HepG2 (cell line): ENCODE data around the gene MFAP3L. TPM values are rescaled to one million over a fixed set of nuclear protein-coding genes. Genes with fewer than 3 reads are reported as not detected.
A peak's percentile ranks its signal among the peaks of the same experiment; 100 is the strongest.

Experiments used
- ARNTL ChIP-seq: sonication (generic); formaldehyde crosslinking; IDR thresholded peaks from 2 replicates; pipeline ENCODE4 v1.4.0; 2020; ENCODE audit warnings: mild to moderate bottlenecking, missing genetic modification reagents
- ATF1 ChIP-seq: IDR thresholded peaks from 2 replicates; pipeline ENCODE4 v1.6.1; 2016; ENCODE audit warnings: mild to moderate bottlenecking, control low read depth
- FOXC1 ChIP-seq: sonication (generic); formaldehyde crosslinking; IDR thresholded peaks from 2 replicates; pipeline ENCODE4 v1.8.0; 2022; ENCODE audit warnings: mild to moderate bottlenecking, missing genetic modification reagents, borderline replicate concordance
- FOXK2 ChIP-seq: fragments of 450-650 bp; IDR thresholded peaks from 2 replicates; pipeline ENCODE4 v1.6.1; 2016
- HMG20A ChIP-seq: IDR thresholded peaks from 2 replicates; pipeline ENCODE4 v1.6.1; 2016; ENCODE audit warnings: borderline replicate concordance
- KLF9 ChIP-seq: IDR thresholded peaks from 2 replicates; pipeline ENCODE4 v1.6.1; 2016; ENCODE audit warnings: low read depth
- NFE2 ChIP-seq: sonication (generic); formaldehyde crosslinking; IDR thresholded peaks from 2 replicates; pipeline ENCODE4 v1.4.0; 2020; ENCODE audit warnings: missing genetic modification reagents
- NR1H2 ChIP-seq: sonication (generic); formaldehyde crosslinking; IDR thresholded peaks from 2 replicates; pipeline ENCODE4 v1.8.1; 2022; ENCODE audit warnings: low read depth, missing genetic modification reagents, borderline replicate concordance
- PCBP1 ChIP-seq: fragments of 200-400 bp; formaldehyde crosslinking; IDR thresholded peaks from 2 replicates; pipeline ENCODE4 v1.6.1; 2017; ENCODE audit warnings: mild to moderate bottlenecking, low read depth, low read length, borderline replicate concordance
- RARG ChIP-seq: sonication (generic); formaldehyde crosslinking; IDR thresholded peaks from 2 replicates; pipeline ENCODE4 v1.4.0; 2020; ENCODE audit warnings: low read depth, mild to moderate bottlenecking, missing genetic modification reagents
- SRF ChIP-seq: IDR thresholded peaks from 2 replicates; pipeline ENCODE4 v1.6.1; 2011; ENCODE audit warnings: mild to moderate bottlenecking, low read depth, low read length, moderate library complexity
- TAF1 ChIP-seq: sonication (generic); formaldehyde crosslinking; IDR thresholded peaks from 2 replicates; pipeline ENCODE4 v1.4.0; 2020; ENCODE audit warnings: missing genetic modification reagents
- ZBTB38 ChIP-seq: sonication (generic); formaldehyde crosslinking; IDR thresholded peaks from 2 replicates; pipeline ENCODE4 v1.5.1; 2020; ENCODE audit warnings: mild to moderate bottlenecking, missing genetic modification reagents
- ZFX ChIP-seq: sonication (generic); formaldehyde crosslinking; IDR thresholded peaks from 2 replicates; pipeline ENCODE4 v1.4.0; 2020; ENCODE audit warnings: mild to moderate bottlenecking, low read depth, missing genetic modification reagents, moderate library complexity
- ZNF136 ChIP-seq: sonication (generic); formaldehyde crosslinking; IDR thresholded peaks from 2 replicates; pipeline ENCODE4 v1.8.1; 2022; ENCODE audit warnings: low read depth, mild to moderate bottlenecking, moderate library complexity, missing genetic modification reagents
- ZNF256 ChIP-seq: sonication (generic); formaldehyde crosslinking; conservative IDR thresholded peaks from 2 replicates; pipeline ENCODE4 v1.4.0; 2020; ENCODE audit warnings: missing genetic modification reagents
- ZNF616 ChIP-seq: sonication (generic); formaldehyde crosslinking; IDR thresholded peaks from 2 replicates; pipeline ENCODE4 v1.5.0; 2020; ENCODE audit warnings: low read depth, mild to moderate bottlenecking, missing genetic modification reagents
- polyA plus RNA-seq, 8 experiments: library from polyadenylated mRNA; depleted of rRNA in 3 of 8; stranded (reverse) in 7 of 8; unstranded in 1 of 8; fragments of >200 nt; fragmentation: Illumina TruSeq in 4 of 8; extraction: Trizol in 4 of 8; gene quantifications; 2 replicates each; pipeline versions ENCODE4 v1.2.1 to v1.2.3, GENCODE V29; 2011 to 2016; ENCODE audit warnings: low read depth in 4 of 8, missing spikeins in 1 of 8, mixed read lengths in 1 of 8; ENCODE audit not compliant: insufficient read depth in 1 of 8
- total RNA-seq, 5 experiments: library from RNA; depleted of rRNA; stranded (reverse); fragments of >200 nt; fragmentation: Illumina TruSeq; extraction: Trizol; gene quantifications; 2 replicates each; pipeline ENCODE4 v1.2.3, GENCODE V29; 2016; ENCODE audit warnings: low read depth in 1 of 5
- TF ChIP-seq, protein P1 (sequence below): sonication (generic); formaldehyde crosslinking; IDR thresholded peaks from 2 replicates; pipeline ENCODE4 v1.4.0; 2020; ENCODE audit warnings: missing genetic modification reagents, borderline replicate concordance
- TF ChIP-seq, protein P2 (sequence below): IDR thresholded peaks from 2 replicates; pipeline ENCODE4 v1.6.1; 2016
- TF ChIP-seq, protein P3 (sequence below): sonication (generic); formaldehyde crosslinking; IDR thresholded peaks from 2 replicates; pipeline ENCODE4 v1.4.0; 2020; ENCODE audit warnings: missing genetic modification reagents
- TF ChIP-seq, protein P4 (sequence below): sonication (generic); formaldehyde crosslinking; IDR thresholded peaks from 2 replicates; pipeline ENCODE4 v1.5.0; 2020; ENCODE audit warnings: missing genetic modification reagents
- TF ChIP-seq, protein P5 (sequence below): sonication (generic); formaldehyde crosslinking; IDR thresholded peaks from 2 replicates; pipeline ENCODE4 v1.8.0; 2022; ENCODE audit warnings: mild to moderate bottlenecking, missing genetic modification reagents; ENCODE audit not compliant: insufficient replicate concordance

The MFAP3L gene
- total and polyA plus RNA-seq, 2 of the 13 experiments (the other 11 are each of a cell fraction or from before 2014, with no cell fraction given) = 1.5 to 3.6 TPM

DNA sequence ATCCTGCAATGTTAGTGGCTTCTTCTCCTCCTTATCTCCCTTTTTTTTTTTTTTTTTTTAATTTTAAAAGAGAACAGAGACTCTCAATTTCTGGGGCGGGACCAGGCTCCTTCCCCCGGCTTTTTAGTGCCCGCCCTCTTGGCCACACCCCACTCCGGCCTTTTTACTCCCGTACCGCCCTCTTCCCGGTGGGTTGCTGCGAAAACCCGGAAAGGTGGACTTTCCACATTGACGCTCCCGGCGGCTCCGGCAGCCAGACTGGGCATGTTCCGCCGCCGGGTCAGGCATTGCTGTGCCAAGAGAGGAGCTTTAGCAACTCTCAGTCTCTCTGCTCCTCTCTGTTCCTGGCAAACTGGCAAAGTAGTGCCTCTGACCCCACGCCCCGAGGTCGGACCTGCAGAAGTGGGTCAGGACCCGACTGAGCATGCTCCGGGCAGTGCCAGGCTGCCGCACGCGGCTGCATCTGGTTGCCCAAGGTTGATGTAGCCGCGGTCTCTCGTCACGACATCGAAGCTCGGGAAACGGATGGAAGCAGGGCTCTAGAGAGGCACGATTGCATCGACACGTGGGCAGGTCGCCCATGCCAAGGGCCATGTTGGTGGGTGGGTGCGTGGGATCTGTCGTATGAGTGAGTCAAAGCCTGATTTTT is 1.1 kb upstream of the MFAP3L start (continued):
- TF ChIP-seq, protein P1, sequence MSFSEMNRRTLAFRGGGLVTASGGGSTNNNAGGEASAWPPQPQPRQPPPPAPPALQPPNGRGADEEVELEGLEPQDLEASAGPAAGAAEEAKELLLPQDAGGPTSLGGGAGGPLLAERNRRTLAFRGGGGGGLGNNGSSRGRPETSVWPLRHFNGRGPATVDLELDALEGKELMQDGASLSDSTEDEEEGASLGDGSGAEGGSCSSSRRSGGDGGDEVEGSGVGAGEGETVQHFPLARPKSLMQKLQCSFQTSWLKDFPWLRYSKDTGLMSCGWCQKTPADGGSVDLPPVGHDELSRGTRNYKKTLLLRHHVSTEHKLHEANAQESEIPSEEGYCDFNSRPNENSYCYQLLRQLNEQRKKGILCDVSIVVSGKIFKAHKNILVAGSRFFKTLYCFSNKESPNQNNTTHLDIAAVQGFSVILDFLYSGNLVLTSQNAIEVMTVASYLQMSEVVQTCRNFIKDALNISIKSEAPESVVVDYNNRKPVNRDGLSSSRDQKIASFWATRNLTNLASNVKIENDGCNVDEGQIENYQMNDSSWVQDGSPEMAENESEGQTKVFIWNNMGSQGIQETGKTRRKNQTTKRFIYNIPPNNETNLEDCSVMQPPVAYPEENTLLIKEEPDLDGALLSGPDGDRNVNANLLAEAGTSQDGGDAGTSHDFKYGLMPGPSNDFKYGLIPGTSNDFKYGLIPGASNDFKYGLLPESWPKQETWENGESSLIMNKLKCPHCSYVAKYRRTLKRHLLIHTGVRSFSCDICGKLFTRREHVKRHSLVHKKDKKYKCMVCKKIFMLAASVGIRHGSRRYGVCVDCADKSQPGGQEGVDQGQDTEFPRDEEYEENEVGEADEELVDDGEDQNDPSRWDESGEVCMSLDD = no peak
- TF ChIP-seq ZNF616 (CRISPR knock-in tag) (peak; percentile 82; the same call in 1 of the 2 replicates), RARG (no peak), FOXC1 (CRISPR knock-in tag) (peak; percentile 79; the same call in 1 of the 2 replicates), ZNF136 (CRISPR knock-in tag) (peak; percentile 80; the same call in 1 of the 2 replicates), NR1H2 (CRISPR knock-in tag) (peak; percentile 56; the same call in 1 of the 2 replicates), ZBTB38 (CRISPR knock-in tag) (peak; percentile 77), KLF9 (CRISPR knock-in tag) (no peak), ZNF256 (CRISPR knock-in tag) (peak; percentile 59), ZFX (peak; percentile 11; the same call in 1 of the 2 replicates), HMG20A (CRISPR knock-in tag) (no peak), ARNTL (CRISPR knock-in tag) (0 out of 2 replicates have a peak, but pooled peaks have one; percentile 25), FOXK2 (no peak), PCBP1 (0 out of 2 replicates have a peak, but pooled peaks have one; percentile 58), NFE2 (CRISPR knock-in tag) (no peak), SRF (no peak), TAF1 (peak; percentile 29; the same call in 1 of the 2 replicates), ATF1 (CRISPR knock-in tag) (no peak)
- TF ChIP-seq, protein P2, sequence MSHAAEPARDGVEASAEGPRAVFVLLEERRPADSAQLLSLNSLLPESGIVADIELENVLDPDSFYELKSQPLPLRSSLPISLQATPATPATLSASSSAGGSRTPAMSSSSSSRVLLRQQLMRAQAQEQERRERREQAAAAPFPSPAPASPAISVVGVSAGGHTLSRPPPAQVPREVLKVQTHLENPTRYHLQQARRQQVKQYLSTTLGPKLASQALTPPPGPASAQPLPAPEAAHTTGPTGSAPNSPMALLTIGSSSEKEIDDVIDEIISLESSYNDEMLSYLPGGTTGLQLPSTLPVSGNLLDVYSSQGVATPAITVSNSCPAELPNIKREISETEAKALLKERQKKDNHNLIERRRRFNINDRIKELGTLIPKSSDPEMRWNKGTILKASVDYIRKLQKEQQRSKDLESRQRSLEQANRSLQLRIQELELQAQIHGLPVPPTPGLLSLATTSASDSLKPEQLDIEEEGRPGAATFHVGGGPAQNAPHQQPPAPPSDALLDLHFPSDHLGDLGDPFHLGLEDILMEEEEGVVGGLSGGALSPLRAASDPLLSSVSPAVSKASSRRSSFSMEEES (CRISPR knock-in tag) = peak; percentile 55
- TF ChIP-seq, protein P3, sequence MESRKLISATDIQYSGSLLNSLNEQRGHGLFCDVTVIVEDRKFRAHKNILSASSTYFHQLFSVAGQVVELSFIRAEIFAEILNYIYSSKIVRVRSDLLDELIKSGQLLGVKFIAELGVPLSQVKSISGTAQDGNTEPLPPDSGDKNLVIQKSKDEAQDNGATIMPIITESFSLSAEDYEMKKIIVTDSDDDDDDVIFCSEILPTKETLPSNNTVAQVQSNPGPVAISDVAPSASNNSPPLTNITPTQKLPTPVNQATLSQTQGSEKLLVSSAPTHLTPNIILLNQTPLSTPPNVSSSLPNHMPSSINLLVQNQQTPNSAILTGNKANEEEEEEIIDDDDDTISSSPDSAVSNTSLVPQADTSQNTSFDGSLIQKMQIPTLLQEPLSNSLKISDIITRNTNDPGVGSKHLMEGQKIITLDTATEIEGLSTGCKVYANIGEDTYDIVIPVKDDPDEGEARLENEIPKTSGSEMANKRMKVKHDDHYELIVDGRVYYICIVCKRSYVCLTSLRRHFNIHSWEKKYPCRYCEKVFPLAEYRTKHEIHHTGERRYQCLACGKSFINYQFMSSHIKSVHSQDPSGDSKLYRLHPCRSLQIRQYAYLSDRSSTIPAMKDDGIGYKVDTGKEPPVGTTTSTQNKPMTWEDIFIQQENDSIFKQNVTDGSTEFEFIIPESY (CRISPR knock-in tag) = no peak; the same call in 1 of the 2 replicates
- TF ChIP-seq, protein P4, sequence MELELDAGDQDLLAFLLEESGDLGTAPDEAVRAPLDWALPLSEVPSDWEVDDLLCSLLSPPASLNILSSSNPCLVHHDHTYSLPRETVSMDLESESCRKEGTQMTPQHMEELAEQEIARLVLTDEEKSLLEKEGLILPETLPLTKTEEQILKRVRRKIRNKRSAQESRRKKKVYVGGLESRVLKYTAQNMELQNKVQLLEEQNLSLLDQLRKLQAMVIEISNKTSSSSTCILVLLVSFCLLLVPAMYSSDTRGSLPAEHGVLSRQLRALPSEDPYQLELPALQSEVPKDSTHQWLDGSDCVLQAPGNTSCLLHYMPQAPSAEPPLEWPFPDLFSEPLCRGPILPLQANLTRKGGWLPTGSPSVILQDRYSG (CRISPR knock-in tag) = 0 out of 2 replicates have a peak, but pooled peaks have one; percentile 22
- TF ChIP-seq, protein P5, sequence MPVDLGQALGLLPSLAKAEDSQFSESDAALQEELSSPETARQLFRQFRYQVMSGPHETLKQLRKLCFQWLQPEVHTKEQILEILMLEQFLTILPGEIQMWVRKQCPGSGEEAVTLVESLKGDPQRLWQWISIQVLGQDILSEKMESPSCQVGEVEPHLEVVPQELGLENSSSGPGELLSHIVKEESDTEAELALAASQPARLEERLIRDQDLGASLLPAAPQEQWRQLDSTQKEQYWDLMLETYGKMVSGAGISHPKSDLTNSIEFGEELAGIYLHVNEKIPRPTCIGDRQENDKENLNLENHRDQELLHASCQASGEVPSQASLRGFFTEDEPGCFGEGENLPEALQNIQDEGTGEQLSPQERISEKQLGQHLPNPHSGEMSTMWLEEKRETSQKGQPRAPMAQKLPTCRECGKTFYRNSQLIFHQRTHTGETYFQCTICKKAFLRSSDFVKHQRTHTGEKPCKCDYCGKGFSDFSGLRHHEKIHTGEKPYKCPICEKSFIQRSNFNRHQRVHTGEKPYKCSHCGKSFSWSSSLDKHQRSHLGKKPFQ (CRISPR knock-in tag) = peak; percentile 84
